ENCODE data around the gene FYB2. TPM values are rescaled to one million over a fixed set of nuclear protein-coding genes. Genes with fewer than 3 reads are reported as not detected.

The FYB2 gene
- polyA plus RNA-seq, 2 of the 4 experiments (the other 2 are of a cell fraction): not detected

- no peak for TF ChIP-seq ELK1 (IDR thresholded peaks at IDR 0.05; ENCODE audit: low read depth, low read length)
Measured at GRCh38 chr1:56787330-56787729, 31.9 kb downstream of the FYB2 start (continued).

- ChIA-PET CTCF (interaction anchor here (0.8 to 1.6 kb wide), 5 partner anchors 9 to 38 kb away, joined by 3 to 5 read pairs (median 4); no protein-coding TSS in a partner anchor), POLR2A (no interaction called here)
- ATAC-seq (no peak), FAIRE-seq (no peak), DNase-seq (ENCODE audit: low read depth in 1 of 2, low spot score in 1 of 2) (no peak)
- Histone ChIP-seq H3K4me2 (no peak overlapping the region), H3K4me3 (no peak overlapping the region), H3K4me1 (no peaks in the 10 kb centered on the region), H3K9me3 (no peaks in the 10 kb centered on the region), H3K27ac (no peak overlapping the region)
- no peak for TF ChIP-seq TP53 (CRISPR knock-in tag; IDR thresholded peaks at IDR 0.05)
- TF ChIP-seq EP300 (IDR thresholded peaks at IDR 0.05): no peak
- TF ChIP-seq RARB (CRISPR knock-in tag; IDR thresholded peaks at IDR 0.05): no peak
- no peak for TF ChIP-seq RNF2 (IDR thresholded peaks at IDR 0.05; ENCODE audit: borderline replicate concordance, low read depth)
- TF ChIP-seq MAZ (IDR thresholded peaks at IDR 0.05; ENCODE audit: borderline replicate concordance, low read depth, low read length): no peak
- no peak for TF ChIP-seq CEBPB (IDR thresholded peaks at IDR 0.05)
- TF ChIP-seq RFX5 (IDR thresholded peaks at IDR 0.05): no peak
- no peak for TF ChIP-seq SREBF2 (IDR thresholded peaks at IDR 0.05)
Measured at GRCh38 chr1:56782773-56783172, 36.4 kb downstream of the FYB2 start.

- H3K4me2 ChIP-seq: no peak overlapping the region
- 84% methylated on average over 3 of the region's 3 CpGs for WGBS (ENCODE audit: missing lambda C conversion rate)
- DNase-seq (ENCODE audit: low read depth in 1 of 2, low spot score in 1 of 2) (no peak), ATAC-seq (no peak), FAIRE-seq (no peak)
- TF ChIP-seq RFX5 (IDR thresholded peaks at IDR 0.05): no peak
- TF ChIP-seq GATA3 (IDR thresholded peaks at IDR 0.05; ENCODE audit: borderline replicate concordance): no peak
- no peak for TF ChIP-seq FOSL2 (IDR thresholded peaks at IDR 0.05)
- no peak for TF ChIP-seq FOSL2 (CRISPR knock-in tag; IDR thresholded peaks at IDR 0.05)
- TF ChIP-seq SMC3 (IDR thresholded peaks at IDR 0.05): no peak
- no peak for TF ChIP-seq HDAC2 (IDR thresholded peaks at IDR 0.05)
- no peak for TF ChIP-seq NFE2L2 (conservative IDR thresholded peaks at IDR 0.05; ENCODE audit: low read length)
- CTCF ChIA-PET: interaction anchor here (1.6 kb wide), 1 partner anchor 13 kb away, joined by 5 read pairs; no protein-coding TSS in a partner anchor
- H3K4me3 ChIP-seq: no peak overlapping the region
- POLR2A ChIA-PET: no interaction called here
- H3K9me3 ChIP-seq: no peaks in the 10 kb centered on the region
- H3K27ac ChIP-seq: no peak overlapping the region
- H3K4me1 ChIP-seq: no peaks in the 10 kb centered on the region
Measured at GRCh38 chr1:56780826-56781225, 38.4 kb downstream of the FYB2 start.

- no peak overlapping the region for H3K4me3 ChIP-seq
- no peaks in the 10 kb centered on the region for H3K9me3 ChIP-seq
- ChIA-PET POLR2A (no interaction called here), CTCF (interaction anchor here (1.2 to 1.4 kb wide), 2 partner anchors 18 to 23 kb away, joined by 3 read pairs; no protein-coding TSS in a partner anchor)
- FAIRE-seq (no peak), DNase-seq (ENCODE audit: low read depth in 1 of 2, low spot score in 1 of 2) (no peak), ATAC-seq (no peak)
- H3K4me1 ChIP-seq: no peaks in the 10 kb centered on the region
- no peak overlapping the region for H3K27ac ChIP-seq
- H3K4me2 ChIP-seq: no peak overlapping the region
- WGBS (ENCODE audit: missing lambda C conversion rate): 60% methylated on average over 3 of the region's 3 CpGs
- no peak for TF ChIP-seq CTCF (IDR thresholded peaks at IDR 0.05)
- no peak for TF ChIP-seq KDM1A (IDR thresholded peaks at IDR 0.05; ENCODE audit: low read depth)
- no peak for TF ChIP-seq E2F6 (IDR thresholded peaks at IDR 0.05; ENCODE audit: borderline replicate concordance, low read depth)
- TF ChIP-seq JUNB (IDR thresholded peaks at IDR 0.05): no peak
- no peak for TF ChIP-seq RARB (CRISPR knock-in tag; IDR thresholded peaks at IDR 0.05)
- TF ChIP-seq SMC3 (IDR thresholded peaks at IDR 0.05): no peak
- no peak for TF ChIP-seq RFX5 (IDR thresholded peaks at IDR 0.05)
- no peak for TF ChIP-seq HES2 (IDR thresholded peaks at IDR 0.05)
- TF ChIP-seq ZFP36 (IDR thresholded peaks at IDR 0.05; ENCODE audit: borderline replicate concordance, partially characterized antibody): no peak
- TF ChIP-seq PHF8 (IDR thresholded peaks at IDR 0.05; ENCODE audit: borderline replicate concordance, low read depth): no peak
- no peak for TF ChIP-seq BHLHE40 (IDR thresholded peaks at IDR 0.05; ENCODE audit: low read depth, low read length)
- no peak for TF ChIP-seq ZC3H11A (IDR thresholded peaks at IDR 0.05)
Measured at GRCh38 chr1:56780128-56780750, 39.0 kb downstream of the FYB2 start.

Data from A549 (cell line).